Liver (tissue), 9 donors: ENCODE measurements around the gene ATOH1. TPM values are rescaled to one million over a fixed set of nuclear protein-coding genes. Genes with fewer than 3 reads are reported as not detected.

Source experiments
- DNase-seq: peaks from one replicate; pipeline ENCODE4 v3.0.0-alpha.2; 2017; ENCODE audit warnings: low spot score
- H3K27ac ChIP-seq, 2 donors: one replicate each; pipeline ENCODE4 v1.7.0; 2013; ENCODE audit warnings: inconsistent platforms in 2 of 2, low read length in 2 of 2, control low read depth in 1 of 2, low read depth in 1 of 2, mild to moderate bottlenecking in 1 of 2
- H3K27me3 ChIP-seq, 4 donors: one replicate each; pipeline versions ENCODE4 v1.6.1 to v1.7.0; 2013; ENCODE audit warnings: low read length in 3 of 4, inconsistent platforms in 1 of 4, mild to moderate bottlenecking in 1 of 4, moderate library complexity in 1 of 4; ENCODE audit not compliant: control insufficient read depth in 4 of 4, insufficient read depth in 4 of 4
- H3K36me3 ChIP-seq, 4 donors: one replicate each; pipeline versions ENCODE4 v1.6.1 to v1.7.0; 2013; ENCODE audit warnings: low read length in 3 of 4, mild to moderate bottlenecking in 3 of 4, low read depth in 1 of 4, moderate library complexity in 1 of 4; ENCODE audit not compliant: control insufficient read depth in 4 of 4, insufficient read depth in 3 of 4
- H3K4me1 ChIP-seq, 4 donors: one replicate each; pipeline versions ENCODE4 v1.6.1 to v1.7.0; 2013; ENCODE audit warnings: low read length in 3 of 4, mild to moderate bottlenecking in 3 of 4, moderate library complexity in 1 of 4; ENCODE audit not compliant: control insufficient read depth in 4 of 4, insufficient read depth in 4 of 4
- H3K4me3 ChIP-seq, 3 donors: one replicate each; pipeline versions ENCODE4 v1.6.1 to v1.7.0; 2013; ENCODE audit warnings: low read length in 3 of 3, control low read depth in 1 of 3, low read depth in 1 of 3, mild to moderate bottlenecking in 1 of 3
- H3K9ac ChIP-seq, 2 donors: one replicate each; pipeline ENCODE4 v1.7.0; 2013; ENCODE audit warnings: low read length in 2 of 2, mild to moderate bottlenecking in 2 of 2, moderate library complexity in 2 of 2, control low read depth in 1 of 2, low read depth in 1 of 2
- H3K9me3 ChIP-seq, 4 donors: one replicate each; pipeline versions ENCODE4 v1.6.1 to v1.7.0; 2013; ENCODE audit warnings: low read length in 3 of 4; ENCODE audit not compliant: control insufficient read depth in 4 of 4
- HNF4G ChIP-seq: IDR thresholded peaks from 2 replicates; pipeline ENCODE4 v1.6.1; 2016; ENCODE audit warnings: antibody characterized with exemption
- JUND ChIP-seq, 2 donors: IDR thresholded peaks; 2 replicates each; pipeline ENCODE4 v1.6.1; 2016; ENCODE audit warnings: antibody characterized with exemption in 2 of 2
- NR2F2 ChIP-seq: IDR thresholded peaks from 2 replicates; pipeline ENCODE4 v1.6.1; 2016; ENCODE audit warnings: antibody characterized with exemption
- TAF1 ChIP-seq: conservative IDR thresholded peaks from 2 replicates; pipeline ENCODE4 v1.6.1; 2016; ENCODE audit warnings: antibody characterized with exemption, mild to moderate bottlenecking
- ZBTB33 ChIP-seq: IDR thresholded peaks from 2 replicates; pipeline ENCODE4 v1.6.1; 2016; ENCODE audit warnings: antibody characterized with exemption
- WGBS: extraction: QIAGEN DNeasy Blood & Tissue Kit; methylation state at CpG from one replicate; pipeline ENCODE4 v1.1.7; 2013; 5-methylcytosine and 5-hydroxymethylcytosine counted together
- polyA plus RNA-seq, 2 donors: library from polyadenylated mRNA; stranded (reverse) in 1 of 2; unstranded in 1 of 2; fragments of 200-250 nt in 1 of 2; fragments of >200 nt in 1 of 2; fragmentation: Nextera tagmentation in 1 of 2; extraction: Ambion mirVana in 1 of 2; gene quantifications; one replicate each; pipeline versions ENCODE4 v1.2.1 to v1.2.3, GENCODE V29; 2013 to 2015
- total RNA-seq, 2 donors: library from RNA; depleted of rRNA; stranded (reverse); fragments of >200 nt; gene quantifications; one replicate each; pipeline ENCODE4 v1.2.3, GENCODE V29; 2014
- TF ChIP-seq, protein P1 (sequence below): fragments of 150-350 bp; IDR thresholded peaks from 2 replicates; pipeline ENCODE4 v1.5.1; 2017; ENCODE audit warnings: improper control_type of control experiment, low read depth, low read length; ENCODE audit not compliant: missing input control
- TF ChIP-seq, protein P2 (sequence below): IDR thresholded peaks from 2 replicates; pipeline ENCODE4 v1.6.1; 2016; ENCODE audit warnings: antibody characterized with exemption, mild to moderate bottlenecking
- donor health status: healthy.
- donor health status: healthy.
- donor health status: healthy.
- donor health status: healthy.
- donor health status: healthy.

ATOH1 gene
- total and polyA plus RNA-seq, 4 donors = not detected

DNA sequence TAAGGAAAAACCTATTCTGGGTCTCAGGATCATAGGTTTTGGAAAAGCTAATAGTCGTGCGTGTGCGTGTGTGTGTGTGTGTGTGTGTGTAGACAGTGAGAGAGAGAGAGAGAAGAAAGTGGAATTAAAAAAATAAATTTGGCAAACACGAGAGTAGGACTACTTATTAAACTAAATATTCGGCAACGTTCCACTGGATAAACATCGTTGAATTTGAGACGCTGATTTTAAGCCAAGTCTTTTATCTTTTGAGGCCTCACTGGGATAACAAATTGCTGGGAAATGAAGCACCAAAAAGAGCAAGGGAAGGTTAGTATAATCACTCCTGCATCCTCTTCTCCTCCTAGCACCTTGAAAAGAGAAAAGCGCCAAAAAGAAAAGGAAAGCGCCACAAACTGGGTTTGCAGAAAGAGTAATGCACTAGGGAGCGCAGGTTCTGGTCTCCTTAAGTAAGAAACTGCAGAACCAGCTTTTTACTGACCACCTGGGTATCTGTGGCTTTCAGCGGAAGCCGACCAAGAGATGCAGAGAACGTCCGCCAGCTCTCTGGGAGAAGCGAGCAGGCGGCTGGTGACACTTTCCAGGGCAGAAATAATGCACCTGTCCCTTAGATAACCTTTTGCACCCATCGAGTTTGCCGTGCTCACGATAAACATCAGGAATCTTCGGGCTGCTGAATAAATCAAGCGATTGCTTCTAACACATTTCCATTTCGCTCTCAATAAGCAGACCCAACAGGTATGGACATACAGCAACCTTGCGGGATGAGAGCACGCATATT is 3.4 kb downstream of the ATOH1 start (continued):
- TF ChIP-seq TAF1 = no peak
- TF ChIP-seq ZBTB33 = no peak
- TF ChIP-seq, protein P1, sequence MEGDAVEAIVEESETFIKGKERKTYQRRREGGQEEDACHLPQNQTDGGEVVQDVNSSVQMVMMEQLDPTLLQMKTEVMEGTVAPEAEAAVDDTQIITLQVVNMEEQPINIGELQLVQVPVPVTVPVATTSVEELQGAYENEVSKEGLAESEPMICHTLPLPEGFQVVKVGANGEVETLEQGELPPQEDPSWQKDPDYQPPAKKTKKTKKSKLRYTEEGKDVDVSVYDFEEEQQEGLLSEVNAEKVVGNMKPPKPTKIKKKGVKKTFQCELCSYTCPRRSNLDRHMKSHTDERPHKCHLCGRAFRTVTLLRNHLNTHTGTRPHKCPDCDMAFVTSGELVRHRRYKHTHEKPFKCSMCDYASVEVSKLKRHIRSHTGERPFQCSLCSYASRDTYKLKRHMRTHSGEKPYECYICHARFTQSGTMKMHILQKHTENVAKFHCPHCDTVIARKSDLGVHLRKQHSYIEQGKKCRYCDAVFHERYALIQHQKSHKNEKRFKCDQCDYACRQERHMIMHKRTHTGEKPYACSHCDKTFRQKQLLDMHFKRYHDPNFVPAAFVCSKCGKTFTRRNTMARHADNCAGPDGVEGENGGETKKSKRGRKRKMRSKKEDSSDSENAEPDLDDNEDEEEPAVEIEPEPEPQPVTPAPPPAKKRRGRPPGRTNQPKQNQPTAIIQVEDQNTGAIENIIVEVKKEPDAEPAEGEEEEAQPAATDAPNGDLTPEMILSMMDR = no peak
- TF ChIP-seq NR2F2 = no peak
- TF ChIP-seq HNF4G = no peak

DNA sequence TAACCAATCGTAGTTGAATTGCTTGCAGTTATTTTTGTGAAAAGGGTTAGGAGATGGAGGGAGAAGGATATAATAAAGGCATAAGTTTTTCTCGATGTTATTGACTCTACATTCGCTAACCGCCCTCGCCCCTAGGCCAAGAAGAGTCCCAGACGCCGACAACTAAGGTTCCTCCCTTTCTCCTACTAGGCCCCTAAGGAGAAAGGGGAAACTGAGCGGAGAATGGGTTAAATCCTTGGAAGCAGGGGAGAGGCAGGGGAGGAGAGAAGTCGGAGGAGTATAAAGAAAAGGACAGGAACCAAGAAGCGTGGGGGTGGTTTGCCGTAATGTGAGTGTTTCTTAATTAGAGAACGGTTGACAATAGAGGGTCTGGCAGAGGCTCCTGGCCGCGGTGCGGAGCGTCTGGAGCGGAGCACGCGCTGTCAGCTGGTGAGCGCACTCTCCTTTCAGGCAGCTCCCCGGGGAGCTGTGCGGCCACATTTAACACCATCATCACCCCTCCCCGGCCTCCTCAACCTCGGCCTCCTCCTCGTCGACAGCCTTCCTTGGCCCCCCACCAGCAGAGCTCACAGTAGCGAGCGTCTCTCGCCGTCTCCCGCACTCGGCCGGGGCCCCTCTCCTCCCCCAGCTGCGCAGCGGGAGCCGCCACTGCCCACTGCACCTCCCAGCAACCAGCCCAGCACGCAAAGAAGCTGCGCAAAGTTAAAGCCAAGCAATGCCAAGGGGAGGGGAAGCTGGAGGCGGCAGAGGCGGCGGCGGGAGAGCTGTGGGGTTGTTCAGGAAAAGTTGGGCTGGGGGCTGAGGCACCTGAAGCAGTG is 5.9 kb downstream of the ATOH1 start:
- H3K4me3 ChIP-seq = no peak overlapping the region
- H3K36me3 ChIP-seq = no peaks in the 10 kb centered on the region
- H3K27me3 ChIP-seq = peaks cover 3 to 22% (median 8%) of the 10 kb centered on the region in 4 donors
- 15% methylated on average over 42 of the region's 42 CpGs for WGBS
- TF ChIP-seq, protein P2, sequence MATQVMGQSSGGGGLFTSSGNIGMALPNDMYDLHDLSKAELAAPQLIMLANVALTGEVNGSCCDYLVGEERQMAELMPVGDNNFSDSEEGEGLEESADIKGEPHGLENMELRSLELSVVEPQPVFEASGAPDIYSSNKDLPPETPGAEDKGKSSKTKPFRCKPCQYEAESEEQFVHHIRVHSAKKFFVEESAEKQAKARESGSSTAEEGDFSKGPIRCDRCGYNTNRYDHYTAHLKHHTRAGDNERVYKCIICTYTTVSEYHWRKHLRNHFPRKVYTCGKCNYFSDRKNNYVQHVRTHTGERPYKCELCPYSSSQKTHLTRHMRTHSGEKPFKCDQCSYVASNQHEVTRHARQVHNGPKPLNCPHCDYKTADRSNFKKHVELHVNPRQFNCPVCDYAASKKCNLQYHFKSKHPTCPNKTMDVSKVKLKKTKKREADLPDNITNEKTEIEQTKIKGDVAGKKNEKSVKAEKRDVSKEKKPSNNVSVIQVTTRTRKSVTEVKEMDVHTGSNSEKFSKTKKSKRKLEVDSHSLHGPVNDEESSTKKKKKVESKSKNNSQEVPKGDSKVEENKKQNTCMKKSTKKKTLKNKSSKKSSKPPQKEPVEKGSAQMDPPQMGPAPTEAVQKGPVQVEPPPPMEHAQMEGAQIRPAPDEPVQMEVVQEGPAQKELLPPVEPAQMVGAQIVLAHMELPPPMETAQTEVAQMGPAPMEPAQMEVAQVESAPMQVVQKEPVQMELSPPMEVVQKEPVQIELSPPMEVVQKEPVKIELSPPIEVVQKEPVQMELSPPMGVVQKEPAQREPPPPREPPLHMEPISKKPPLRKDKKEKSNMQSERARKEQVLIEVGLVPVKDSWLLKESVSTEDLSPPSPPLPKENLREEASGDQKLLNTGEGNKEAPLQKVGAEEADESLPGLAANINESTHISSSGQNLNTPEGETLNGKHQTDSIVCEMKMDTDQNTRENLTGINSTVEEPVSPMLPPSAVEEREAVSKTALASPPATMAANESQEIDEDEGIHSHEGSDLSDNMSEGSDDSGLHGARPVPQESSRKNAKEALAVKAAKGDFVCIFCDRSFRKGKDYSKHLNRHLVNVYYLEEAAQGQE = no peak
- TF ChIP-seq, protein P1 = no peak
- TF ChIP-seq HNF4G (no peak), JUND (IDR thresholded peaks at IDR 0.05) (no peak)
- H3K9me3 ChIP-seq = peaks cover 0 to 2% (median 0%) of the 10 kb centered on the region in 4 donors
- no peak for DNase-seq
- H3K27ac ChIP-seq = no peak overlapping the region
- H3K9ac ChIP-seq = no peak overlapping the region
- peaks cover under 1 to 11% (median 9%) of the 10 kb centered on the region in 4 donors for H3K4me1 ChIP-seq
